Glutamatergic neuron (in vitro differentiated cells): ENCODE data around the gene TMOD1. TPM values are rescaled to one million over a fixed set of nuclear protein-coding genes. Genes with fewer than 3 reads are reported as not detected.

Experiments
- DNase-seq: peaks from one replicate; pipeline ENCODE4 v3.0.0; 2022
- H3K27ac Mint-ChIP-seq: one replicate; pipeline ENCODE4 v1.8.0; 2020; ENCODE audit warnings: mild to moderate bottlenecking, mixed read lengths, inconsistent platforms; ENCODE audit not compliant: unreplicated experiment
- H3K27me3 Mint-ChIP-seq: one replicate; pipeline ENCODE4 v1.8.0; 2020; ENCODE audit warnings: mild to moderate bottlenecking, moderate library complexity, mixed read lengths, inconsistent platforms; ENCODE audit not compliant: unreplicated experiment
- H3K36me3 Mint-ChIP-seq: one replicate; pipeline ENCODE4 v1.8.0; 2020; ENCODE audit warnings: mild to moderate bottlenecking, mixed read lengths, inconsistent platforms; ENCODE audit not compliant: unreplicated experiment
- H3K4me1 Mint-ChIP-seq: one replicate; pipeline ENCODE4 v1.8.0; 2020; ENCODE audit warnings: mild to moderate bottlenecking, low read depth, mixed read lengths, inconsistent platforms; ENCODE audit not compliant: unreplicated experiment
- H3K4me3 Mint-ChIP-seq: one replicate; pipeline ENCODE4 v1.8.0; 2020; ENCODE audit warnings: mild to moderate bottlenecking, mixed read lengths, inconsistent platforms; ENCODE audit not compliant: unreplicated experiment
- H3K9me3 Mint-ChIP-seq: one replicate; pipeline ENCODE4 v1.8.0; 2020; ENCODE audit warnings: mild to moderate bottlenecking, moderate library complexity, mixed read lengths, inconsistent platforms; ENCODE audit not compliant: unreplicated experiment
- CTCF ChIP-seq: fragments of 200-600 bp; sonication (generic); IDR thresholded peaks from one replicate; pipeline ENCODE4 v1.5.0; 2021; ENCODE audit not compliant: partially characterized antibody, unreplicated experiment
- total RNA-seq: library from RNA; stranded (reverse); fragmentation: NEBNext Ultra II Directional; extraction: Animal tissue kit (Norgen Biotek cat#: 25700); gene quantifications from one replicate; pipeline ENCODE4 v1.2.1, GENCODE V29; 2021; ENCODE audit not compliant: unreplicated experiment

Gene TMOD1
- total RNA-seq, 1 donor from 2014 or later, result 0.64 TPM

DNA sequence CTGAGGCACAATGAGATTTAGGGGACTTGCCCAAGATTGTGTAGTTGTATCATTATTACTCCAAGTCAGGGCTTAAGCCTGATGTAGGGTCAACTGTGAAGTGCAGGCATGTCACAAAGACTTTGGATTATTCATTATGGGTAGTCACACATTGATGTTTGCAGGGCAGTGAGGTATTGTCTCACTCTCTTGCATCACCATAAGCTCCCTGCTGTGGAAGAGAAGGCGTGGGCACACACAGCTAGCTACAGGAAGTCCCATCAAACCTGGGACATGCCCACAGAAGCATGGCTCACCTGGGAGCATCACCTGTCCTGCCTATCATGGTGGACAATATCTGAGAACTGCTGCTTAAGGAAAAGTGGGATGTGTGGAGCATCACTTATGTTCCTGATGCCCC, 42.1 kb downstream of the TMOD1 start:
- H3K36me3 Mint-ChIP-seq, result no peaks in the 10 kb centered on the region
- no peak for DNase-seq

DNA sequence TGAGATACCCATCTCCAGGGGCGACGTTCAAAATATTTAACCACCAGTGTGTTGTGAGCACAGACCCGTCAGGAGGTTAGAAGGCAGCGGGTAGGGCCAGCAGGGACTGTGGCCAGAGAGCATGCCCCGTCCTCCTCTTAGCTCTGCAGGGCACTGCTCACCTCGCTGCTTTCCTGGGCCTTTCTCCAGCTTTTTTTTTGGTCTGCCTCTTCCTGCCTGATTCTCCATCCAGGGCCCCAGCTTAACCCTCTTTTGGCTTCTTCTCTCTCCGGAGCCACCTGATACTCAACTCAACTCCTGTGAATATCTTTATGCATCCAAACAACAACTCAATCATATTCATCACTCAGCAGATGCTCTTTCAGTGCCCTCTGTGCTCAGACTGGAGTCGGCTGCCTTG, 44.0 kb downstream of the TMOD1 start:
- Mint-ChIP-seq H3K4me3 (no peak overlapping the region), H3K9me3 (peaks cover 2% of the 10 kb centered on the region), H3K27ac (no peak overlapping the region), H3K27me3 (peaks cover 3% of the 10 kb centered on the region), H3K36me3 (no peaks in the 10 kb centered on the region), H3K4me1 (no peaks in the 10 kb centered on the region)
- no peak for DNase-seq
- no peak for TF ChIP-seq CTCF

More for the DNA sequence above, 42.1 kb downstream of the TMOD1 start:
- Mint-ChIP-seq H3K9me3 (peaks cover 2% of the 10 kb centered on the region), H3K27me3 (peaks cover 3% of the 10 kb centered on the region), H3K4me1 (no peaks in the 10 kb centered on the region), H3K27ac (no peak overlapping the region), H3K4me3 (no peak overlapping the region)
- no peak for TF ChIP-seq CTCF

DNA sequence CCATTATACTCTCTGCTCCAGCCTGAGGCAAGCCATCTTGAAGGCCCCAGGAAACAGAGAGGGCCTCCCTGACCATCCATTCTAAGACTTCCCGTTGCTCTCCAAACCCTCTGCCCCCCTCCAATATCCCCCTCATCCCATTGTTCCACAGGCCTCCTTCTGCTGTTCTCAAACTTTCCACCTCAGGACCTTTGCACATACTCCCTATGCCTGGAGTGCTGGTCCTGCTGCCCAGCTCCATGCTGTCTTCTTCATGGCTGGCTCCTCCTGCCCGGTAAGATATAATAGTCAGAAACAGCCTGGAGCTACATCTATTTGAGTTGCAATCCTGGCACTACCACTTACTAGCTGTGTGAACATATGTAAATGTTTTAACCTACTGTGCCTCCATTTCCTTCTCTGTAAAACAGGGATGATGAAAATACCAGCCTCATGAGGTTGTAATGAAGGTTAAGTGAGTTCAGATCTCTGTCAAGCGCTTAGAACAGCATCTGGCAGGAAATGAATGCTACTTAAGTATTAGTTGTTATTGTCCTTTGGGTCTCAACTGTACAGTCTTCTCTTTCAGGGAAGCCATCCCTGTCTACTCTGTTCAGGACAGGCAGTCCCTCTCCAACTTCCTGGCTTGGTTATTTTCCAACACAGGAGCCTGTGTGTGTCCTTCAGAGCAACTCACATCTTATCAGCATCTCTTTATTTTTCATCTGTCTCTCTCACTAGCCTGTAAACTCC, 45.8 kb downstream of the TMOD1 start:
- Mint-ChIP-seq H3K36me3 (no peaks in the 10 kb centered on the region), H3K27ac (no peak overlapping the region), H3K9me3 (peaks cover 2% of the 10 kb centered on the region), H3K27me3 (peaks cover 3% of the 10 kb centered on the region), H3K4me1 (no peaks in the 10 kb centered on the region), H3K4me3 (no peak overlapping the region)
- no peak for TF ChIP-seq CTCF
- DNase-seq, result no peak

DNA sequence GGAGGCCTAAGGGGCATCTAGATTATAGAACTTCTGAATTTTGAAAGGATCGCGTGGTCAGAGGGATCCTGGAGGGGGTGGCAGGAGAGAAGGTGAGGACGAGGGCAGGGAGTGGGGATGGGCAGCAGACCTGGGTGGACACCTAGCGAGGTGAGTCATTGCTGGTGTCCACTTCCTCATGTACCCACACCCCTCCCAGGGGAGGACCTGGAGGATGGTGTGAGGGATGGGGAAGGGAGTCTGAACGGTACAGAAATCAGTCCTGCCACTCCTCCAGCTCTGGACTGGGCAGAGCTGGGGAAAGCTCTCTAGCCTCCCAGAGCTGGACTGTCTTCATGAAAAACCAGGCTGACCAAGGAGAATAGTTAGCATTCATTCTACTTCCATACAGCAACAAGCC, 46.9 kb downstream of the TMOD1 start:
- peaks cover 3% of the 10 kb centered on the region for H3K27me3 Mint-ChIP-seq
- H3K36me3 Mint-ChIP-seq, result no peaks in the 10 kb centered on the region
- no peak for DNase-seq
- TF ChIP-seq CTCF, result no peak
- H3K27ac Mint-ChIP-seq, result no peak overlapping the region
- H3K4me1 Mint-ChIP-seq, result no peaks in the 10 kb centered on the region
- no peak overlapping the region for H3K4me3 Mint-ChIP-seq
- peaks cover 2% of the 10 kb centered on the region for H3K9me3 Mint-ChIP-seq

DNA sequence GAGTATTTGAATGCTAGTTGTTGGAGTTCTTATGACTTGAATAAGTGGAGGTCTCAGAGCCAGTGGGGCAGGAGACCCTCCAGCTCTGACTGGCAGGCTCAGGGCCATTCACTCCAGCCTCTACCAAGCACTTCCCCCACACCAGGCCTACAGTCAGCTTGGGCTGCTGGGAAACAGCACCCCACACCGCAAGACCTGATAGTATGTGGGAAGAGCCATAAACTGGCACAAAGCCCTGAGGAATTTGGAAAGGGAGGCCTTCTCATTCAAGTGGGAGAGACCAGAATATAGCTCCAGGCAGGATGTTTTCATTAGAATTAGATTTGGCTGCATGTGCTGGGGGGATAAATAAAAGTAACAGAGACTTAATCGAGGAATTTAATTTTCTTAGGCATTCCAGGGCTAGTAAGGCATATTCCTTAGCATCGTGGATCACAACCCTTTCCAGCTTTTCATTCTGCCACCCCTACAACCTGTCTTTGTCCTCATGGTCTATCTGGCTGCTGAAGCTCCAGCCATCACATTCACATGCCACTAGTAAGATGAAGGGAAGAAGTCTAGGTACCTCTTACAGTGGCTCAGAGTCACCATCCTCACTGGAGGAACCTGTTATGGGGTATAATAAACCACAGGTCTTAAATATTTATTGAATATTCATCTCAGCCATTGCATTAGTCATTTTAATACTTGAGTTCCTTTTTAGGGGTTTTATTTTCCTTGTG, 47.5 kb downstream of the TMOD1 start:
- no peaks in the 10 kb centered on the region for H3K4me1 Mint-ChIP-seq
- TF ChIP-seq CTCF, result no peak
- peaks cover 5% of the 10 kb centered on the region for H3K27me3 Mint-ChIP-seq
- DNase-seq, result no peak
- no peak overlapping the region for H3K27ac Mint-ChIP-seq
- H3K9me3 Mint-ChIP-seq, result peaks cover 2% of the 10 kb centered on the region
- no peaks in the 10 kb centered on the region for H3K36me3 Mint-ChIP-seq
- no peak overlapping the region for H3K4me3 Mint-ChIP-seq
